Activated gamma-delta T cell treated with anti-CD3 and anti-CD28 coated beads, Interleukin-2, amount 50 U/mL, for 16 hours (primary cell): ENCODE data around the gene ZNF555.
"Not testable (repeated sequence)": the region's sequence is repeated elsewhere in the genome, so short reads cannot be mapped to it uniquely, and the experiment has no call there.

Experiments used
- DNase-seq: peaks from one replicate; pipeline ENCODE4 v3.0.0-alpha.2; 2020; ENCODE audit warnings: low read depth

The ZNF555 gene

GRCh38 chr19:2807379-2808128, 33.7 kb upstream of the ZNF555 start:
- no peak for DNase-seq

- DNase-seq = no peak
Observed at GRCh38 chr19:2808129-2808941, 32.9 kb upstream of the ZNF555 start.

GRCh38 chr19:2809387-2810140, 31.7 kb upstream of the ZNF555 start:
- DNase-seq = no peak

GRCh38 chr19:2810141-2811091, 30.9 kb upstream of the ZNF555 start:
- no peak for DNase-seq

GRCh38 chr19:2811221-2811722, 30.0 kb upstream of the ZNF555 start:
- no peak for DNase-seq

GRCh38 chr19:2811735-2812413, 29.4 kb upstream of the ZNF555 start:
- DNase-seq = no peak

- no peak for DNase-seq
Observed at GRCh38 chr19:2812414-2813234, 28.7 kb upstream of the ZNF555 start.

- no peak for DNase-seq
Observed at GRCh38 chr19:2813235-2814160, 27.8 kb upstream of the ZNF555 start.

GRCh38 chr19:2814426-2814825, 26.8 kb upstream of the ZNF555 start:
- no peak for DNase-seq

GRCh38 chr19:2815191-2815614, 26.1 kb upstream of the ZNF555 start:
- DNase-seq = no peak

GRCh38 chr19:2815923-2816322, 25.4 kb upstream of the ZNF555 start:
- no peak for DNase-seq

- DNase-seq = no peak
Observed at GRCh38 chr19:2816641-2817040, 24.6 kb upstream of the ZNF555 start.

- not testable (repeated sequence) for DNase-seq
Observed at GRCh38 chr19:2817237-2817829, 23.9 kb upstream of the ZNF555 start.

GRCh38 chr19:2819540-2820111, 21.6 kb upstream of the ZNF555 start, which contains the start of gene ZNF554:
Gene ZNF554, plus strand, starts transcription at chr19:2819868. Its CDS starts 204 bp downstream, at chr19:2820072.
- peak; percentile 97 for DNase-seq

GRCh38 chr19:2820112-2820702, 21.1 kb upstream of the ZNF555 start:
- no peak for DNase-seq

- DNase-seq = no peak
Observed at GRCh38 chr19:2822846-2823245, 18.4 kb upstream of the ZNF555 start.

GRCh38 chr19:2823646-2824045, 17.6 kb upstream of the ZNF555 start:
- DNase-seq = no peak
